ENCODE measurements around the gene COL18A1. TPM values are rescaled to one million over a fixed set of nuclear protein-coding genes. Genes with fewer than 3 reads are reported as not detected.

COL18A1 gene
- total RNA-seq, 1 experiment from 2014 or later, result 353 TPM

DNA sequence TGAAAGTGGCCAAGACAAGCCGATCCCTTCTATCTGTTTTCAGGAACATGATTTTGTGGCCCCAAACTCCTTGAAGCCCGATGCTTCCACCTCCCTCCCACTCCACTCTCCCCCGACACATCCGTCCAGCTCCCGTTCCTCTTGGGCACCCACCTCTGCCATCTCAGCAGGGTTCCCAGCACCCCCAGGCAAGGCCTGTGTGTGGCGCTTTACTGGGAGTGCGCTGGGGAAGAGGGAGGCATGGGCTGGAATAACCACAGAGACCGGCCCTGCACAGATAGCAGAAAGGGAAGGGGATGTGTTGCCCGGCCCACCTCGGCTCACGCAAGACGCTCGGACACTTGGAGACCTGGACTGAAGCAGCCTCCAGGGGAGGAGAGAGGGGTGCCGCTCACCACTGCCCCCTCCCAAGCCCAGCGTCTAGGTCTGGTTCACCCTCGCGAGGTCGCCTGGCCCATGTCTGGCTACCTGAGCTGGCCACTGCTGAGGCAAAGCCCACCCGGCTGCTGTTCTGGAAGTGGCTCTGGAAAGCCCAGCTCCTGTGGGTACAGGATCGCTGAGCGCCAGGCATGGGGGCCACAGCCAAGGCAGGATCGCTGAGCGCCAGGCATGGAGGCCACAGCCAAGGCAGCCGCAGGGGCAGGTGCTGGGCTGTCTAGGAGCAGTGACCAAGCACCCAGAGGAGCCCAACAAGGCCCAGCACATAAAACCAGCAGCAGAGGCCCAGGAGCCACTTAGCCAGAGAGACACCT lies 23.8 kb upstream of the COL18A1 start:
- no peak for DNase-seq (ENCODE audit: low spot score)
- in situ Hi-C loops (cut with HindIII; ENCODE audit: low sequenced_read_pairs), result no loop called here

DNA sequence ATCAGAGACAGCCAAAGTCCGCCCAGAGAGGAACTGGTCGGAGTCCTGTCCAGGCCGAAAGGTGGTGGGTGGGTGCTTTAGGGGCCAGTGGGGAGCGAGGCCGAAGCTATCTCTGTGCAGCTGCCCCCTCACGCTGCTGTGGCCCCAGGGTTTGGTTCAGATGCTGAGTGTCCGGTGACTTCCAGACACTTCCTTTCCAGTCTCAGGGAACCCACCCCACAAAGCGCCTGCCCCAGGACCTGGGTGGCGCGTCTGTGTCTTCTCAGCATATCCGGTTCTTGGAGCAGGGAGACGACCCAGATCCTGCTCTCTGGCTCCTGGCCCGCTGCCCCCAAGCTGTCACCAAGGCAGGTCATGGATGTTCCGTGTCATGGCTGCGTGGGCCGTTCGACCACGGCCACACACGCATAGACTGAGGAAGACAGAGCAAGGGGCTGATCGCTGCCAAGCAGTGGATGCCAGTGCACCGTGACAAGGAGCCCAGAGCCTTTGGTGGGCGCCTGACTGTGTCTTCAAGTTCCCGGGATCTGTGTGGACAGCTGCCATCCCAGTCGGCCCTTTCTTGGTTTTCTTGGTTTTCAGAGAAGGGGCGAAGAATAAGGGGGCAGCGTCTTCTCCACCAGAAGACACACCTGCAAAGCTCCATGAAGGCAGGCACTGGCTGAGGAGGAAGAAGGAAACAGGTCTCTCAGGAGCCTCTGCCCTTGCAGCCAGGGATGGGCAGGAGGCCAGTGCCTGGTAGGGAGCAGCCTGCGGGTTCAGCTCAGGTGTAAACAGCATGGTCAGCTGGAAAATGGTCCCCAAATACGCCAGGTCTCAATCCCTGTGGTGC lies 22.9 kb upstream of the COL18A1 start:
- in situ Hi-C loops (cut with HindIII; ENCODE audit: low sequenced_read_pairs), result no loop called here
- no peak for DNase-seq (ENCODE audit: low spot score)

DNA sequence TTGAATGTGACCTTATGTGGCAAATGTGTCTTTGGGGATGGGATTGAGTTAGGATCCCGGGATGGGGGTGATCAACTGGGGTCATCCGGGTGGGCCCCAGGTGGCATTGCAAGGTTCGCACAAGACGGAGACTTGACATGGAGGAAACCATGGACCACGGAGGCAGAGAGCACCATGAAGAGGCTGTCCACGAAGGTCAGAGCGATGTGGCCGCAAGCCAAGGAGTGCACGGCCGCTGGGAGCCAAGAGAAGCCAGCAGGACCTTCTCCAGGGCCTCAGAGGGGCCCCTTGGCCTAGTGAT lies 22.3 kb upstream of the COL18A1 start:
- in situ Hi-C loops (cut with HindIII; ENCODE audit: low sequenced_read_pairs), result no loop called here
- DNase-seq (ENCODE audit: low spot score), result no peak

DNA sequence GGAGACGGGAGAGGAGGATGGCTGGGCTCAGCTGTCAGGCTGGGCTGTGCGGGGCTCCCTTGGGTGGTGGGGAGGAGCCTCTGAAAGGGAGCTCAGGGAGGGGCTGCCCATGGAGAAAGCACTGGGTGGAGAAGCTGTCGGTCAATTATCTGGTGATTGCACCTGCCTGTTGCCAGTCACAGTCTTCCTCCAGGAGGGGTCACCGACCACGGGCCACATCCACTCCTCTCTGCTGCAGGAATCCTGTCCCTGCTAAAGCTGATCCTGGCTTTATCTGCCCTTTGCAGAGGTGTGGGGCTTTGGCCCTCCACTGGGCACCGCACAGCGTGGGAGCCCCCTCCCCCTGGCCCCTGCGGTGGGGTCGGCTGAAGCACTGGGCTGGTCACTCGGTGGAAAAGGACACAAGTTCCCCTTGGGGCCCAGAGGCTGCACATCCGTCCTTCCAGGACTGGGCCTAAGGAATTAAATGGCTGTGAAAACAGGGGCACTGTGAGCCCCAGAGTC lies 21.8 kb upstream of the COL18A1 start:
- DNase-seq (ENCODE audit: low spot score), result no peak
- in situ Hi-C loops (cut with HindIII; ENCODE audit: low sequenced_read_pairs), result no loop called here

DNA sequence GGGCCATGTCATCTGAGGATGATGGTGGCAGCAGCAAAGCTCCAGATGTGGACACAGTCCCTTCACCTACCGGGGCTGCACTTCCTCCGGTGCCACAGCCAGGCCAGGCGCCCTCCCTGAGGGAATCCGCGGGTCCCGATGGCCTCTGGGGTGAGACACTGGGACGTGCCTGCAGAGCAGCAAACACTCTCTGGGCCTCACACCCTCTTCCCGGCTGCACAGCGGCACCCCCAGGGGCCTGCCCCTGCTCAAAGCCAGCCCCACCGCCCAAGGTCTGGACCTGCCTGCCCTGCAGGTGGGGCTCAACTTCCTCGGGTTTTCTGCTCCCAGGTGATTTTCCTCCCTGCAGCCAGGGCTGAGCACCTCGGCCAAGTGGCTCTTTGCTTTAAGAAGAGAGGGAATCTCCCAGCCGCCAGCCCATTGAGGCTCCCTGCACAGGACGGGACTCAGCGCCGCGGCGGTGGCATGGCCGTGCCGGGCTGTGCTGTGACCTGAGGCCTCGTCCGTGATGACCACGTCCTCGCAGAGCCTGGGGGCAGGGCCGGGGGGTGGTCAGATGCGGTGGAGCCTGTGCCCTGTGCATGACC lies 21.3 kb upstream of the COL18A1 start:
- no peak for DNase-seq (ENCODE audit: low spot score)
- in situ Hi-C loops (cut with HindIII; ENCODE audit: low sequenced_read_pairs), result no loop called here

DNA sequence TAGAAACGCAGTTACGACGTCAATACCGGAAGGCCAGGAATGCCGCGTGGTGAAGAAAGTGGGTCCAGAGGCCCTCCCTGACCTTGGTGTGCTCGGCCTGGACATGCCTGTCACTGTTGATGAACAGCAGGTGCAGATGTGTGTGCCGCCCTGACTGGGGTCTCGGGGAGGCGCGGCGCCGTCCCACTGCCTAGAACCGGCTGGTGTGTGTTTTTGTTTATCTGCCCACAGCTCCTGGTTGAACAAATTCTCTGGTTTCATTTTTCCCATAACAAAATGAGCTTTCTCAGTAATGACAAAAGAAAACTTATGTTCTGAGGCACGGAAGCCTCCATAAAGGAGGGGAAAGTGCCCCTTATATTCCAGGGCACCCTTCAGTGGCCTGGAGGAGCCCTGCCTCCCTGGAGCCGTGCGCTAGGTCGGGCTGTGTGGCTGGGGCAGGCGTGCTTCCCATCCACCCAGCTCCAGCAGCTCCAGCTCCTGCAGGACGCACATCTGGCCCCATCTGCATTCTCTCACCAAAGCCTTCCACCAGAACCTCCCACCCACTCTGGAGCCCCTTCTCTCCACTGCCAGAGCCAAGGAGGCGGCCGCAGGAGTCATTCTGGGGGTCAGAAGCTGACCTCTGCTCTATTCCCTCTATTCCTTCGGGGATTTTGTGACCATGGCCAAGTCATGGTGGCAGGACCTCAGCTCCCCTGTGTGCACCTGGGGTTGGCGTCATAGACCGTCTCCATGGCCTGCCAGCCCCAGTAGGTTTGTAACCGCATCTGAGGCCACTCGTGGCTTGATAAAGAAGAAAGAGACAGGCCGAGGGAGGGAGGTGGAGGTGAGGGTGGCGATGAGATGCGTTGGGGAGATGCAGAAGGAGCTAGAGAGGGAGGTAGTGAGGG lies 20.1 kb upstream of the COL18A1 start:
- in situ Hi-C loops (cut with HindIII; ENCODE audit: low sequenced_read_pairs), result no loop called here
- no peak for DNase-seq (ENCODE audit: low spot score)

DNA sequence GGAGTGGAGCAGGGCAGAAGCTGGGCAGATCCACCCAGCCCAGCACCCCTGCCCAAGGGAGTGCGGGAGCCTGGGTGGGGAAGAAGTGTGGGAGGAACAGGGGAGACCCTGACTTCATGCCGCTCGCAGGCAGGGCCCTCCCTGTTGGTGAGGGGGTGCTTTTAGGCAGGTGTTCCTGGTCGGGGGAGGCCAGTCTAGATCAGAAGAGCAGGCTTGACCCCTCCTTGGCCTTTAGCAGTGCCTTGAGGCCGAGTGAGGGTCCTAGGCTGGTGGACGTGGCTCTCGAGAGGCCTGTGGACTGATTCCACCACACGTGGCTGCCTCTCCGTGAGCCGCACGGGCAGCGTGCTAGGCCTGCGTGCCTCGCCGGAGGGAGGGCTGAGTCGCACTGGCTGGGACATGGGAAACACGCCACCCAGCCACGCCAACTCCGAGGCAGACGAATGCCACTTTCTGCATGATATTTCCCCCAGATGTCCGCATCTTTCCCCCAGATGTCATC lies 19.4 kb upstream of the COL18A1 start:
- no peak for DNase-seq (ENCODE audit: low spot score)
- in situ Hi-C loops (cut with HindIII; ENCODE audit: low sequenced_read_pairs), result no loop called here

DNA sequence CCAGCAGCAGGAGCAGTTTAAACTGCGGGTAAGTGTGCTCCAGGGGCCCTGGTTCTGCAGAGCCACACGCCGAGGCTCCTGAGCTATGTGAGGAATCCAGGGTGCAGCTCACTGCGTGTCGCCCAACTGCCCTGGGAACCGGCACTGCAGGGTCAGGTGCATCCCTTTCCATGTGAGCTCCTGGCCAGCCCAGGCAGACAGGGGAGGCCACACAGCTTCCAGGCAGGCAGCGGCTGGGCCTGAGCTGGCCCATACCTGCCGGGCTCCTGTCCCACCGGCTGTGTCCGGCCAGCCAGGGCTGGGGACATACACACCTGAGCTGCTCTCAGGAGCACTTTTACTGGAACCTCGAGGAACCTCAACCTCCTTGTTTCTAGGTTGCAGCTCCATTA lies 18.6 kb upstream of the COL18A1 start:
- no peak for DNase-seq (ENCODE audit: low spot score)
- in situ Hi-C loops (cut with HindIII; ENCODE audit: low sequenced_read_pairs), result no loop called here

DNA sequence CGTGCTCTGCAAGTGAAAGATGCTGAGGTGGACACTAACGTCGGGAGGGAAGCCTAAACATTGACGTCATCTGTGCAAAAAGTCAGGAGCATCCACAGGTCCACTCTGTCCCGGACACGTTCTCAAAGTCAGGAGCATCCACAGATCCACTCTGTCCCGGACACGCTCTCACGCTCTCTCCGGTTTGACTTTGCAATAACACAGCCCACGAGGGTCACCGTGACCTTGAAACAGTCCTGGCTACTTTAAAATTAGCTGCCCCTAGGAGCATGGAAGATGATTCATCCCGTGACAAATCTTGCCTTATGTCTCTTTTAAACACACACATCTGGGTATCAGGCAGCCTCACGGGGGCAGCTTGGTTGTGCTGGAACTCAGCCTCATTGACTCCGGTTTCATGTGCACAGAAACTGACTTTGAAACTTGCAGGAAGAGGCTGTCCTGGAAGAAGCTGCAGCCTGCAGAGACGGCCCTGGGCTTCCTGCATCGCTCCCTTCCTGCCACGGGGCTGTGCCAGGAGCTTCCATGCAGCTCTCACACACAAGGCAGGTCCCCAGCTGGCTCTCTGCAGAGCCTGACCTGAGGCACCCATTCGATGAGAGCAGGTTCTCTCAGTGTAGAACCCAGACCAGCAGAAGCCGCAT lies 18.1 kb upstream of the COL18A1 start:
- in situ Hi-C loops (cut with HindIII; ENCODE audit: low sequenced_read_pairs), result no loop called here
- DNase-seq (ENCODE audit: low spot score), result peak; percentile 18

DNA sequence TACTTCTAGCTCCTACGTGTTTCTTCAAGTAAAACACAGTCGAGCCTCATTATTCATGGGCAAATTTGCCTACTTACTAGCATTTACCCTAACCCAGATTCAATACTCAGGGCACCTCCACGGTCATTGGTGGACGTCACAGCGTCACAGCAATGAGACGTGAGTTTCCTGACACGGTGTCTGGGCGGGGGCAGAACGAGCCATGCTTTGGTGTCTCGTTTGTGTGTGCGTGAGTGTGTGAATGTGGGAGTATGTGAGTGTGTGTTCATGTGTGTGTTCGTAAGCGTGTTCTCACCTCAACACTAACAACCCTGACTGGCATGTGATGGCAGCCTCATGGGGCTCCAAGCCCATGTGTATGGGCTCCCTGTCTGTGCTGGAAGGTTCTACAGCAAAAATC lies 17.5 kb upstream of the COL18A1 start:
- DNase-seq (ENCODE audit: low spot score), result no peak
- in situ Hi-C loops (cut with HindIII; ENCODE audit: low sequenced_read_pairs), result no loop called here

DNA sequence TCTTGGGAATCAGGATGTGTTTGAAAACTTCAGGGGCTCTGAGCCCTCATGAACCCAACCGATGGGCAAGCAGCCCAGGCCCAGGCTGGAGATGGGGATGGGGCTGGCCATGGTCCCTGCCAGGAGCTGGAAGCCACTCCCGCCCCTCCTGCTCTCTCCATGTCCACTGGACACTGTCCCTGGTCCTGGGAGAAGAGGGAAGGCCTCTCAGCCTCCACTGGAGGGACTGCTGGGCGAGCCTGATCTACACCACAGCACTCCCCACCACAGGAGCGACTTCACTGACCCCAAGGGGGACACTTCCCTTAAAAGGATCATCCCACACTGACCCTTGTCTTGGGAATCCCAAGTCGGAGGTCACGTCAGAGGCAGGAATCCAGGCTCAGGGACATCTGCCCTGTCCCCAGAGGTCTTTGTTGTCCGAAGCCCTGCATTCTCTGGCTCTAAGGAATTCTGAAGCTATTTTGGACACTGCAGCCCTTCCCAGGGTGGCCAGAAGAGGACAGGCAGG lies 16.9 kb upstream of the COL18A1 start:
- in situ Hi-C loops (cut with HindIII; ENCODE audit: low sequenced_read_pairs), result no loop called here

DNA sequence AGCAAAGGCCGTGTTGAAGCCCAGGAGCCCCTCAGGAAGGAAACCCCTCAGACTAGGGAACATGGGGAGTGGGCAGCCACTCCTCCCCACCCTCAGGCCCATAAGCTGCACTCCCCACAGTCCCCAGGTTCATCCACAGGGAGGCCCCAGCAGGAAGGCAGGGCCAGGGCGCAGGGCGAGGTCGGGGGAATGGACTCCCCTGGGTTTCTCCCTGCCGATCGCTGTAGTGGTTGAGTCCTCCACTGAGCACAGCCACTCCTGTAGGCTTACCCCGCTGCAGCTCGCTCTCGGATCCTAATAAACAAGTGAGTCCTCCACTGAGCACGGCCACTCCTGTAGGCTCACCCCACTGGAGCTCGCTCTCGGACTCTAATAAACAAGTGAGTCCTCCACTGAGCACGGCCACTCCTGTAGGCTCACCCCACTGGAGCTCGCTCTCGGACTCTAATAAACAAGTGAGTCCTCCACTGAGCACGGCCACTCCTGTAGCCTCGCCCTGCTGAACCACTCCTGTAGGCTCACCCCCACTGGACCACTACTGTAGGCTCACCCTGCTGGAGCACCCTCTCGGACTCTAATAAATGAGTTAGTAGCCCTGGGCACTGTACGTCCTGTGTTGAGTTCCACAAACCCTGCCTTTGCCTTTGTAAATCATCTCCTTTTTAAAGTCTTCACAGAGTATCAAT lies 16.2 kb upstream of the COL18A1 start:
- no peak for DNase-seq (ENCODE audit: low spot score)
- in situ Hi-C loops (cut with HindIII; ENCODE audit: low sequenced_read_pairs), result no loop called here

More for the DNA sequence above, 16.9 kb upstream of the COL18A1 start:
- no peak for DNase-seq (ENCODE audit: low spot score)

DNA sequence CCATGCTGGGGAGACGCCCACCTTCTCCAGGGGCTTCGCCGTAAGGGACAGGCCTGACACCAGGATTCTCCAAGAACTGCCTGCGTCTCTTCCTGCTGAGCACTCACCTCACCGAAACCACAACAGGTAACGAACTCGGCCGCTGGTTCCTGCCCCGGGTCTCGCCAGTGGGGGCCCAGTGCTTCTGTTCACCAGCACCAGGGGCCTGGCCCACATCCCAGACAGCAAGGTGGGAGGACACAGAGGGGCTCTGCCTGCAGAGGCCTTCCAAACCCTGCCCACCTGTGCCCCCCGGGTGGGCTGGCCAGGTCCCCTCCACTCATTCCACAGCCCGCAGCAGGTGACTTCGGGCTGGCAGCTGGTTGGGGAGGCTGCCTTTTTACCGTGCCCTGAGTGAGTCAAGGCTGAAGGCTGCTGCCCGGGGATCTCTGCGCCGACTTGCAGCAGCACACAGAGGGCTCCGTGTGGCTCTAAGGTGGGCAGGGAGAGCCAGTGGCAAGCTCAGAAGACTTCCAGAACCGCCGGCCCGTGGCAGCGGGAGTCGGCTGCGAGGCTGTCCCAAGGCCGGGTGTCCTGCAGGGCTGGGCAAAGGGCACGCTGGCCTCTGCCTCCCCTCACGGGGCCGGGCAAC lies 14.7 kb upstream of the COL18A1 start:
- in situ Hi-C loops (cut with HindIII; ENCODE audit: low sequenced_read_pairs), result no loop called here
- no peak for DNase-seq (ENCODE audit: low spot score)

DNA sequence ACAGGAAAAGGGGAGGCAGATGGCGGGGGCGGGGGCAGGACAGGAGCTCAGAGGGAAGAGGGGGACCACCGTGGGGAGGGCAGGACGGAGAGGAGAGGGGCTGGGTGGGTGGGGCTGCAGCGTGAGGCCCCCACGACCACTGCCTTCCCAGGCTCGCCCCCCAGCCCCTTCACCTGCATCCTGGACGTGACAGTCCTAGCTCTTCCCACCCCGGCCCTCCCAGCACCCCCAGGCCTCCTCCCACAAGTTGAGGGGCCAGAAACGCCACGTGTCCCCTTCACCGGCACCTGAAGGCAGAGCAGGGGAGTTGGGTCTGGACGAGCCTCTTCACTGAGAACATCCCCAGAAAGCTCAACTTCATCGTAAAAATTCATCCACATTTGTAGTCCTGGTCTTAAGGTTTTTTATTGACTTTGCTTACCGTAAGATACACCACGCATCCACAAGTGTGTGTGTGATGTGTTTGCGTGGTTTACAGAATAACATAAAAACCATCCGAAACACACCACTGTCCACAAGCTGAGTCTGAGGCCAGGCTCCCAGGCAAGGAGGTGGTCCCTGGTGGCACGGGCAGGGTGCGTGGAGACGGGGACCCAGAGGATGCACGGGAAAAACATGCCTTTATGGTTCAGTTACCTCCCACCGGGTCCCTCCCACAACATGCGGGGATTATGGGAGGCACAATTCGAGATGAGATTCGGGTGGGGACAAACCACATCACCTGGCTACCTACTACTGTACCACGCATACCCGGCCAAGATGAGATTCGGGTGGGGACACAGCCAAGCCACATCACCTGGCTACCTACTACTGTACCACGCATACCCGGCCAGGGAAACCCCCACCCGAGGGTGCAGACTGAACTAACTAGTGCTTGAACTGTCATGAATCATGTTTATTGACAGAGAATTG lies 13.9 kb upstream of the COL18A1 start:
- DNase-seq (ENCODE audit: low spot score), result no peak
- in situ Hi-C loops (cut with HindIII; ENCODE audit: low sequenced_read_pairs), result no loop called here

DNA sequence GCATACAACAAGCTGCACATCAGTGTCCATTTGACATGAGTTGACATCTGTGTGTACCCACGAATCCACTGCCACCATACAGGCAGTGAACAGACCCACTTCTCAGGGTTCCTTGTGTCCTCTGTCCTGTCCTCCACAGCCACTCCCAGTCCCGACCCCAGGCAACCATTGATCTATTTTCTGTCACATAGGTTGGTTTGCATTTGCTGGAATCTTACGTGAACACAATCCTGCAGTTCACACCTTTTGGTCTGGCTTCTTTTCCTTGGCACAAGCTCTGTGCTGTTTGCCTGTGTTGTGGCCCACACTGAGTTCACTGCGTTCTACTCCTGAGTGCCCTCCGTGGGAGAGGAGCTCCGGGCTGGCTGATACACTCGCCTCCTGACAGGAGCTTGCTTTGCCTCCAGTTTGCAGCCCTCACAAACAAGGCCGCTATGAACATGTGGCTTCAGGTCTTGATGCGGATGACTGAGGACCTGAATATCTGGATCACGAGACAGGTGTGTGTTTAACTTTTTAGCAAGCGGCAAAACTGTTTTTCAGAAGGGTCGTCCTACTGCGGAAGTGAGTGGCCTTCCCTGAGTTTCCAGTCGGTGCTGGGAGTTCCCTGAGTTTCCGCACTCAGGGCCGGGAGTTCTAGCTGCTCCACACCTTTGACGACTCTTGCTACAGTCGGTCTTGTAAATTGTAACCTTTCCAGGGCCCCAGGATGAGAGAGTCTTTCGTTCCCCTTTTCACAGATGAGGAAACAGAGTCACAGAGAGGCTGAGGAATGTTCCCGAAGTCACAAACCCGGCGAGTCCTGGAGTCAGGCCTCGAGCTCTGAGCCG lies 13.0 kb upstream of the COL18A1 start:
- in situ Hi-C loops (cut with HindIII; ENCODE audit: low sequenced_read_pairs), result no loop called here
- DNase-seq (ENCODE audit: low spot score), result no peak

DNA sequence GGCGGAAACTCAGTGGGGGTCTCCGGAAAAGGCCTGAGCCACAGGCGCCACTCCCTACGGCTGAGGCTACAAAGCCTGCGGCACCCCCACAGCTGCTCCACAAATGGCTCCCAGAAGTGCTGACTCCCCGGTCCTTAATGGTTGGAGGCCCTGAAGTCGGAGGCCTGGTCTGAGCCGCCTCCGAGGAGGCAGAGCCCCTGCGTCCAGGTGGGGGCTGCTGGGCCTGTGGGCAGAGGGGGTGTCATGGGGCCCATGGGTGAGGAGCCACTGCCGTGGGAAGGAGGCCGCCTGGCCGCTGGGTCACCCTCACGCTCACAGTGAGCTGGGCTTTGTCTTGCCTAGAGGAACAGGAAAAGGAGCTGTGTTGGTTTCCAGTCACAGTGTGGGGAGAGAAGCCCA lies 12.4 kb upstream of the COL18A1 start:
- in situ Hi-C loops (cut with HindIII; ENCODE audit: low sequenced_read_pairs), result no loop called here
- DNase-seq (ENCODE audit: low spot score), result no peak
